H4 (cell line): Measurements from ENCODE around the gene SORL1. TPM values are rescaled to one million over a fixed set of nuclear protein-coding genes. Genes with fewer than 3 reads are reported as not detected.
"Not testable (repeated sequence)": the region's sequence is repeated elsewhere in the genome, so short reads cannot be mapped to it uniquely, and the experiment has no call there.

Source experiments
- DNase-seq: peaks from one replicate; pipeline ENCODE4 v3.0.0-alpha.2; 2015; ENCODE audit warnings: low spot score
- total RNA-seq: library from RNA; depleted of rRNA; stranded (reverse); fragments of >200 nt; shearing (Covaris generic); gene quantifications from 2 replicates; pipeline ENCODE4 v1.2.3, GENCODE V29; 2014; rRNA removed

Gene SORL1, protein sequence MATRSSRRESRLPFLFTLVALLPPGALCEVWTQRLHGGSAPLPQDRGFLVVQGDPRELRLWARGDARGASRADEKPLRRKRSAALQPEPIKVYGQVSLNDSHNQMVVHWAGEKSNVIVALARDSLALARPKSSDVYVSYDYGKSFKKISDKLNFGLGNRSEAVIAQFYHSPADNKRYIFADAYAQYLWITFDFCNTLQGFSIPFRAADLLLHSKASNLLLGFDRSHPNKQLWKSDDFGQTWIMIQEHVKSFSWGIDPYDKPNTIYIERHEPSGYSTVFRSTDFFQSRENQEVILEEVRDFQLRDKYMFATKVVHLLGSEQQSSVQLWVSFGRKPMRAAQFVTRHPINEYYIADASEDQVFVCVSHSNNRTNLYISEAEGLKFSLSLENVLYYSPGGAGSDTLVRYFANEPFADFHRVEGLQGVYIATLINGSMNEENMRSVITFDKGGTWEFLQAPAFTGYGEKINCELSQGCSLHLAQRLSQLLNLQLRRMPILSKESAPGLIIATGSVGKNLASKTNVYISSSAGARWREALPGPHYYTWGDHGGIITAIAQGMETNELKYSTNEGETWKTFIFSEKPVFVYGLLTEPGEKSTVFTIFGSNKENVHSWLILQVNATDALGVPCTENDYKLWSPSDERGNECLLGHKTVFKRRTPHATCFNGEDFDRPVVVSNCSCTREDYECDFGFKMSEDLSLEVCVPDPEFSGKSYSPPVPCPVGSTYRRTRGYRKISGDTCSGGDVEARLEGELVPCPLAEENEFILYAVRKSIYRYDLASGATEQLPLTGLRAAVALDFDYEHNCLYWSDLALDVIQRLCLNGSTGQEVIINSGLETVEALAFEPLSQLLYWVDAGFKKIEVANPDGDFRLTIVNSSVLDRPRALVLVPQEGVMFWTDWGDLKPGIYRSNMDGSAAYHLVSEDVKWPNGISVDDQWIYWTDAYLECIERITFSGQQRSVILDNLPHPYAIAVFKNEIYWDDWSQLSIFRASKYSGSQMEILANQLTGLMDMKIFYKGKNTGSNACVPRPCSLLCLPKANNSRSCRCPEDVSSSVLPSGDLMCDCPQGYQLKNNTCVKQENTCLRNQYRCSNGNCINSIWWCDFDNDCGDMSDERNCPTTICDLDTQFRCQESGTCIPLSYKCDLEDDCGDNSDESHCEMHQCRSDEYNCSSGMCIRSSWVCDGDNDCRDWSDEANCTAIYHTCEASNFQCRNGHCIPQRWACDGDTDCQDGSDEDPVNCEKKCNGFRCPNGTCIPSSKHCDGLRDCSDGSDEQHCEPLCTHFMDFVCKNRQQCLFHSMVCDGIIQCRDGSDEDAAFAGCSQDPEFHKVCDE (N-terminal part only)
- total RNA-seq, result 2.5 and 3.6 TPM in 2 replicates

DNA sequence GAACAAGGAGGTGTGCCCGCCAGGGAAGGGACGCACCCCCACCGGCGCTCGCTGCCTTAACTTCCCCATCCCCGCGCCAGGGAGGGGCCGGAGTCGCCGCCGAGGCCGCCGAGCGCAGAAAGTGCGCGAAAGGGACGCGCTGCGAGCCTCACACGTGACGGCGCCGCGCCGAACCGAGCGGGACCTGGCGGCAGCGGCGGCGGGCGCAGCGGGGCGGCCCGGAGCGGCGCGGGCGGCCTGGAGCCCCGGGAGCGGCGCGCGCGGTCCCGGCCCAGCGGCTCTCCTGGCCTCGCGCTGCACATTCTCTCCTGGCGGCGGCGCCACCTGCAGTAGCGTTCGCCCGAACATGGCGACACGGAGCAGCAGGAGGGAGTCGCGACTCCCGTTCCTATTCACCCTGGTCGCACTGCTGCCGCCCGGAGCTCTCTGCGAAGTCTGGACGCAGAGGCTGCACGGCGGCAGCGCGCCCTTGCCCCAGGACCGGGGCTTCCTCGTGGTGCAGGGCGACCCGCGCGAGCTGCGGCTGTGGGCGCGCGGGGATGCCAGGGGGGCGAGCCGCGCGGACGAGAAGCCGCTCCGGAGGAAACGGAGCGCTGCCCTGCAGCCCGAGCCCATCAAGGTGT is at the start of gene SORL1:
SORL1 (plus strand) TSS at position 329 of the 623 bp plus-strand sequence; CDS start at position 347, 18 bp downstream.
- DNase-seq, result peak; percentile 59

DNA sequence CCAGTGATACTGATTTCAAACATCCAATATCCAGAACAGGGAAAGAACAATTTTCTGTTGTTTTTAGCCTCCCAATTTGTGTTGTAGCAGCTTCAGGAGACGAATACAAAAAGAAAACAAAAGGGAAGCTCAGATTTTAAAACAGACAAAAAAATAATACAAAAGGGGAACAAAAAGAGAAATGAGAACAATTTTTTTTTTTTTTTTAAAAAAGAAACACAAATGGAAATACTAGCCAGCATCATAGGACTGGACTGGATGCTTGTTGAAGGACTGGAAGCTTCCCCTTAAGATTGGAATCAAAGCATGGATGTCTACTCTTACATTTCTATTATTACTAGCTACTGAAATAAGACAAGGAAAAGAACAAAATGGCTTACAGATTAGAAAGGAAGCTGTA is 46.5 kb upstream of the SORL1 start:
- DNase-seq, result no peak

DNA sequence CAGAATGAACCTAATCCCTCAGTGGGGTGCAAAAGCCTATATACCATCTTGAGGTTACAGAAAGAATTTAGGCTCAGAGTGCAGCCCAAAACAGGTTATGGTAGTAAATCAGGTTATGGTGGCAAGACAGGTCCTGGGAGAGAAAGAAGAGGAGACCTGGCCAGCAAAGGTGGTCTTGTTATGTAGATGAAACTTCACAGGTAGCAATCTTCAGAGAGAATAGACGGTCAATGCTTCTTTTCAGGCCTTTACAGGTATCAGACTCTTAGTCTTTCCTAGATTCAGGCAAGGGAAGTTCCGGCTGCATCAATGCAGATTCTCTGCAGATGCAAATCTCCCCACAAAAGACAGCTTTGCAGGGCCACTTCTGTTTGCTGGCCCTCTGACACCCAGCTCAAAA is 45.8 kb upstream of the SORL1 start:
- no peak for DNase-seq

DNA sequence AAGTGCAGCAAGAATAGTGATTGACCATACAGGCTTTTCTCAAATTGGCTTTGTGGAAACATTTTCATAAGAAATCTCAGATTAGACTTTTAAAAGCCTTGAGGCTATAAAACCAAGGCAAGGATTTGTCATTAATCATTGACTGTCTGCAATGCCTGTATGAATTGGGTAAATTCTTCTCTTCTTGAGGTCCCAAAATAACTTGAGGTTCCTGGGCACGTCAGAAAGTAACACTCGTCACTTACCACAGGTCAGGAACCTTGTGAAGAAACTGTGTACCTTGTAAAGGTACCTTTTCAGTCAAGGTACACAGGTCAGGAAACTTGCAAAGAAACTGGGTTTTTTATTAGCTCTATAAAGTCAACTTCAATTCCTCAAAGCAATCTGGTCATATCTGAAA is 43.3 kb upstream of the SORL1 start:
- DNase-seq, result no peak

DNA sequence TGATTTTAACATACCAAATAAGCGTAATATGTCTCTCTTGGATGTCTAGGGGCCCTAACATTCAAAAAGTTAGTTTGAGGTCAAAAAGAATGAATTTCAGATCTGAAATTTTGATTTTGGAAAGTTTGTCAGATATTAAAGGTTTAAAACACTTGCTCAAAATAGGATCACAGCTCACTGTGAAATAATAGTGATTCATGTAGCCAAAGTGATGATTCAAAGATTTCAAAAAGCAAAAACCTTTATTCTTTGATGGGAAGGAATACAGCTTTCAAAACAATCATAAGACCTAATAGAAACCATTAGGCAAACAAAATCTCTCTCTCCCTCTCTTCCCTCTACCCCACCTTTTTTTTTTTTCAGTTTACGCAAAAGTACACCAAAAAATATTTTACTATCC is 42.1 kb upstream of the SORL1 start:
- not testable (repeated sequence) for DNase-seq

DNA sequence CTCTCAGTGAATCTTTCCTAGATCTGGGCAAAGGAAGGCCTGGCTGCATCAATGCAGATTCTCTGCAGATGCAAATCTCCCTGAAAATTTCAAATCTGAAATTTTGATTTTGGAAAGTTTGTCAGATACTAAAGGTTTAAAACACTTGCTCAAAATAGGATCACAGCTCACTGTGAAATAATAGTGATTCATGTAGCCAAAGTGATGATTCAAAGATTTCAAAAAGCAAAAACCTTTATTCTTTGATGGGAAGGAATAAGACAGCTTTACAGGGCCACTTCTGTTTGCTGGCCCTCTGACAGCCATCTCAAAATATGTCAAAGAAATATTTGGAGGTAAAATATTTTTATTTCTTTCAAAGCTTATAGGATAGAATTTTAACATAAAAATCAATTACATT is 40.8 kb upstream of the SORL1 start:
- DNase-seq, result not testable (repeated sequence)

DNA sequence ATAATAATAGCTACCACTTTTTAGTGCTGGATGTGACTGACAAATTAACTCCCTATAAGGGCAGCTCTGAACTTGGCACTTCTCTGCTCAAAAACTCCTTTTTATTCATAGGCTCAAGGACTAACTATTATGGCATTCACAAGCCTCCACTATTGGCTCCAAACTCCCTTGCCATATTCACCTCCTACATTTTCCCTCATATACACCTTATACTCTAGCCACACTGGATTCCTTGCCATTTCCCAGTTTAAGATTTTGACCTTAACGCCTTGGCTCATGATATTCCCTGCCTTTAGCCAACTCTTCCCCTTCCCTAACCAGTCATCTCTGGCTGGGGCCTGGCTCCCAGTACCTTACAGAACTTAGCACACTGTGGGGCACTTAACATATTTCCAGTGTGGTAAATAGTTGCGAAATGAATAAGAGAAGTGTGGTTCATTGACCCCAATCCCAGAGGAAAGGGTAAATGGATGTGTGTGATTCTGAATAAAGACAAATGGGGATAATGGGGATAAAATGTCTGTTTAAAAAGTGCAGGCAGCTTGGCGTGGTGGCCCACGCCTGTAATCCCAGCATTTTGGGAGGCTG is 40.0 kb upstream of the SORL1 start:
- no peak for DNase-seq

DNA sequence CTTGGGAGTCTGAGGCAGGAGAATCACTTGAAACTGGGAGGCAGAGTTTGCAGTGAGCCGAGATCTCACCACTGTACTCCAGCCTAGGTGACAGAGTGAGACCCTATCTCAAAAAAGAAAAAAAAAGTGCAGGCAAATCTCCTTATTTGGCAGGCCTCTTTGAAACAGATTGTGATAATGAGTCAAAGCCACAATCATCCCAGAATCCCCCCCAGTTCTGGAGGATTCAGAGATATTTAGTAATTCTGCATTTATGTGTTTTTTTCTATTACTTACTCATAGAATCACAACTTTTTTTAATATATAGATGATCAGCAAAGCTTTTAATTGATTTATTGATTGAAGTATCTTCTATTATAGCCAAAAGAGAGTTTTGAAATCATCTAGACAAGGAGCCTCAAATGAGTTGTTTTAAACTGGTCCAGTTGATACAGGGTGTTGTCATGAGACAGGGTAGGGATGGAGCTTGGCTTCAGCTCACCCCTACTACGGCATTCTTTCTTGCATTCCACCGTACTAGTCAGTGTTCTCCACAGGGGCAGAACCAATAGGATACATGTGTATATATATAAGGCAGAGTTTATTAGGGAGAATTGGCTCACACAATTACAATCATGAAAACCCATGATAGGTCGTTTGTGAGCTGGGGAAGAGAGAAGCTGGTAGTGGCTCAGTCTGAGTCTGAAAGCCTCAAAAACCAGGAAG is 39.3 kb upstream of the SORL1 start:
- DNase-seq, result no peak

DNA sequence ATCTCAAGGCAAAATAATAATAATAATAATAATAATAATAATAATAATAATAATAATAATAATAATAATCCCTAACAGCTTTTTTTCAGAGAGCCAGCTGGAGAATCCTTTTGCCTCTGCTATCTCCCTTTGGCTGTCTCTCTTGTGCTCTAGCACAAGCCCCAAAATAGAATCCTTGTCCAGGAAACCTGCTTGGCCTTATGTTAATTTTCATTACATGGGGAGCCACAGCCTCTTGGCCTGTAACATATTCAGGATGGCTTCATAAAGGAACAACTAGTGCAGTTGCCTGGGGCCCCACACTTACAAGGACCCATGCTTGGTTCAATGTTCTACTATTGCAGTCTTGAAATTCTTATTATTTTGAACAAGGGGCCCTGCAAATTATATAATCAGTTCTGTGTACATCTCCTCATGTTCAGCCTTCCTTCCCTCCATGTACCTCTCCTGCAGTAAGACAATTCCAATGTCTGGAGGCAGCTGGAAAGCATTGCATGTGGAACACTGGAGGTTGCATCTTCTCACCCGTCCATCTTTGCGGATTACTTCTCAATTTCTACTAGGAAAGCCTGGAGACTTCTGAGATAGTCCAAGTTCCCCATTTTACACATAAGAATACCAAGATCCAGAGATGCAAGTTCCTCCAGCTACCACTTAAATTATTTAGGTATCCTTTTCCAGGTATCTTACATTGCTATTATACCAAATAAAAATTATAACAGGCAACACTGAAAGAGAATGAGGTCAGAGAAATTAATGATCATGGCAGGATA is 37.8 kb upstream of the SORL1 start:
- no peak for DNase-seq

DNA sequence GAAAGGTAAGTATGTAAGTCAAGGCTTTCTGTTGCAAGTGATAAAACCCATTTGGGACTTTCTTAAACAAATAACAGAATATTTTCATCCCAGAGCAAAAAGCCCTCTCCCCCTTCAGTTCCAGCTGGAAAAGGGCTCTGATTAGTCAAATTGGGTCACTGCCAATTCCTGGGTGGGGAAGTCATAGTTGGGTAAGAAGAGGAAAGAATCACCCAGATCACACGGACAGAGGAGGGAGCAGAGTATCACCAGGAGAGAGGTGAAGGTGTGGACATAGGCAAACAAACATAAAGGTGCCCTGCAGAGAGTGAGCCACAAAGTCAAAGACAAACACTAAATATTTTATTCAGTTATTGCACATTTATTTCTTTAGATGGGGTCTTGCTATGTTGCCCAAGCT is 36.3 kb upstream of the SORL1 start:
- no peak for DNase-seq

DNA sequence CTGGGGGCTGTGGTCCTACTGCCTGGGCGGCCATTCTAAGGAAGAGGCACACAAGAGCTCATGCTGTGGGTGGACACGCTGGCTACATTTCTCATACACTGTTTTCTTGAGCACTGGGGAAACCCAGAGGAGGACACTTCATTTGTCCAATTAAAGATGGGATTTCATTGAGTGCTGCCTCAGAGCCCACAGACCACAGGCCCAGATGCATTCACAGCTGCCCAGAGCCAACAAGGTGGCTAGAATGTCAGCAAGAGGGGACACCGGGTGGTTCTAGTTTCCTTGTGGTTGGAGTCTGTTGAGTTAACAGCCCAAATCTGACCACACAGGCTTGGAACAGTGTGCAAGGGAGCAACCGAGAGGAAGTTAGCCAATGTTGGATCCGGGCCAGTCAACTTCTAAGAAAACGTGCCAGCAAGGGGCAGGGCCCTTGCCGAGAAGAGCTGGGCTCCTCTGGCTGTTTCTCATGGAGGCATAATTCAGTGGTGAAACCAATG is 35.0 kb upstream of the SORL1 start:
- DNase-seq, result peak; percentile 99

DNA sequence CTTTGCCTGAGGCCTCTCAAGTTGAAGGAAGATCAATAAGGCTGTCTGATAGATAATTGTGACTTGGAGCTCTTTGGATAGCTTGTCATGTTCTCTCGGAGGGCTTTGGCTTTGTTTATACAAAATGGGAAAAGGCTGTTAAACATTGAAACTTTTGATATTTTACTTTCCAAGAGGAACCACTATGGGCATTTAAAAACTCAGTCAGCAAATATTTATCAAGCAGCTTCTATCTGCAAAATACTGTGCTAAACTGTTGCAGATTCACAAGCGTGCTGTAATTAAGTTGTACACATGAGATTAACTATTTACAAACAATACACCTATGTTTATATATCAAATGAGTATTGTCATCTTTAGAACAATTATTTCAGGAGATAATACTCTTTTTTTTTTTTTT is 34.5 kb upstream of the SORL1 start:
- DNase-seq, result no peak

DNA sequence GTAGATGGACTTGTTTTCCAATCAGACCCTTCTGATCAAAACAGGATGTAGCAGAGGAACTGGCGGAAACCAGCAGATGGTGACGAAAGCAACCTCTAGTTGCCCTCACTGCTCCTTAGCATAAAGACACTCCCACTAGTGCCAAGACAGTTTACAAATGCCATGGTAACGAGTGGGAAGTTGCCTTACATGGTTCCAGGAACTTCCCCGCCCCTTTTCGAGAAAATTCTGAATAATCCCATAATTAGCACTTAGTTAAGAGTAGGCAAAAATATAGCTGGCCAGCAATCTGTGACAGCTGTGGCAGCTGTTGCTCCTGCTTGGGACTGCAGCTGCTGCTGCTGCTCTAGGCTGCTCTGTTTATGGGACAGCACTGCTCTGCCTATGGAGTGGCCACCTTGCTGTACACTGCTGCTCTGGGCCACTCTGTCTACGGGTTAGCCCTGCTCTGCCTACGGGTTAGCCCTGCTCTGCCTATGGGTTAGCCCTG is 33.4 kb upstream of the SORL1 start:
- peak; percentile 34 for DNase-seq

DNA sequence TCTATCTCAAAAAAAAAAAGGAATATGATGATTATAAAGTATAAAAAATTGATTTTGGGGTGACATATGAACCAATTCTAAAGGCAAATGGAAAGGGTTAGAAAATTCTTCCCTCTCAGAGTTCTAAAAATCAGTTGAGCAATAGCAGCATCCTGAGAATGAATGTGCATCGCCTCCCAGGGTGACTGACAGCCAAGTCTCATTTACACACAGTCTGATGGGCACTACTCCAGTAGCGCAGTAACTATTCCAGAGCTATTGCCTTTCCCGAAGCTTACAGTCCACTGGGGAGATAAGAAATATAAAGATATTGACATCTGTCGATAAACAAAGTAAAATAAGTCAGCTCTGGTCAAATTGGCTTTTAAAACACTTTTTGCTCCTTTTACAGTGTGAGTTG is 32.3 kb upstream of the SORL1 start:
- no peak for DNase-seq

DNA sequence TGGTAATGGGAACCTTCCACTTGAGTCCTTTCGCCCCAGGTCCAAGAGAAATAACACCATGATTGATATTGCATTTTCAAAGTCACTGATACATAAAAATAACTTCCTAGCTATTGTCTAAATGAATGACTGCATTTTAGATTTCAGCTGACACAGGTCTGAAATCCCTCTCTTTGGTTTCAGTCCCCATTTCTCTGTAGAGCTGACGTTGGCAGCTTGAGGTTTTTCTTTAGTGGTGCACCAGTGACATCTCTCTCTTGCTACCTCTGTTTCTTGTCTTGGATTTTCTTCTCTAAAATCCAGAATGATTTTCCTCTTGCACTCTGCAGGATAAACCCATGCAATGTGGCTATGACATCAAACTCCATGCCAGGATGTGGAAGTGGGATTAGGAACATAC is 31.7 kb upstream of the SORL1 start:
- no peak for DNase-seq

DNA sequence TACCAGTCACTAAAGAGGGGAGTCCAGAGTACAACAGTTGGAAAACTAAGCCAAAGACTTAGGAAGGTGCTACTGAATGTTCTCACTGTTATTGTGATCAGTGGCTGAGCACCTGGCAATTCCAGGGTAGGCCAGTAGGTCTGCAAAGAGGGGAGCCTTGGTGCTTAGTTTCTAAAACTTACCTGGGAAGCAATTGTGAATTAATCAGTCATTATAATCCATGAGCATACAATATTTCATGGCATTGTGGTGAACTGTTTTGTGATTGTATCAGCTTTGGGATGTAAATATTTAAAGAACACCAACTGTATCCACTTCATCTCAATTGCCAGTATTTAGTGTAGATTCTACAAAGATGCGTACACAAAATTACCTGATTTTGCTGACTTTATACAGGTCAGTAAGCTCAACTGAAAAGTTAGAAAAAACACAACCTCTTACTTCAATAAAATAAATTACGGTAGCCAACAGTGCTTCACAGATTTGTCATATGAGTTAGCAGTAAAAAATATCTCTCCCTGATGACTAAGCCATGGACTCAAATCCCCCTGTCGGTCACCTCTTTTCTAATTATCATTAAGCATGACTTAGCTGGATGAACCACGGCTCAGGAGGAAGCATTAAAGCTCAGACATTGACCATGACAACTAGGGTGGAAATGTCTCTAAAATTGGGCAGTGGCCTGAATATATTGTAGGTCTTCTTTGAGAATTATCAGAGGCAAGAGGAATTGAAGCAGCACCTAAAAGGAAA is 30.8 kb upstream of the SORL1 start:
- DNase-seq, result peak; percentile 21

DNA sequence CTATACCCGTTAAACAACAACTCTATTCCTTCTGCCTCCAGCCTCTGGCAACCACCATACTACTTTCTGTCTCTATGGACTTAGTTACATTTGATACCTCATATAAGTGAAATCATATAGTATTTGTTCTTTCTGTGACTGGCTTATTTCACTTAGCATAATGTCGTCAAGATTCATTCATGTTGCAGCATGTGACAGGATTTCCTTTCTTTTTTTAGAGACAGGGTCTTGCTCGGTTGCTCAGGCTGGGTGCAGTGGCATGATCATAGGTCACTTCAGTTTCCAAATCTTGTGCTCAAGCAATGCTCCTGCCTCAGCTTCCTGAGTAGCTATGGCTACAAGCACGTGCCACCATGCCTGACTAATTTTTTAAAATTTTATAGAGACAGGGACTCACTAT is 29.4 kb upstream of the SORL1 start:
- DNase-seq, result no peak

DNA sequence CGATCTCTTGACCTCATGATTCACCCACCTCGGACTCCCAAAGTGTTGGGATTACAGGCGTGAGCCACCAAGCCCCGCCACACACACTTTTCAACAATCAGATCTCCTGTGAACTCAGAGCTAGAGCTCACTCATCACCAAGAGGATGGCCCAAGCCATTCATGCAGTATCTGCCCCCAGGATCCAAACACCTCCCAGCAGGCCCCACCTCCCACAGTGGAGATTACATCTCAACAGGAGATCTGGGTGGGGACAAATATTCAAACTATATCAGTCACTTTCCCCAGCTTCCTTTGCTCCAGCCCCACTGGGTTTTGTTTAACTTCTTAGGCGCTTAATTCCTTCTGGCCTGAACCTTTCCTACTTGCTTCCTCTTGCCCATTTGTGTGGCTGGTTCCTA is 26.3 kb upstream of the SORL1 start:
- no peak for DNase-seq
